ENCODE data around the gene ATF5.
"Not testable (repeated sequence)": the region's sequence is repeated elsewhere in the genome, so short reads cannot be mapped to it uniquely, and the experiment has no call there.

Gene ATF5

GRCh38 chr19:49918089-49918488 lies 10.9 kb upstream of the ATF5 start:
- H3K4me3 ChIP-seq (ENCODE audit: low read depth, low read length), result no peak overlapping the region
- TF ChIP-seq CTCF (IDR thresholded peaks at IDR 0.05; ENCODE audit: low read depth, low read length), result no peak

GRCh38 chr19:49920624-49921363 lies 8.2 kb upstream of the ATF5 start:
- no peak overlapping the region for H3K4me3 ChIP-seq (ENCODE audit: low read depth, low read length)
- no peak for TF ChIP-seq CTCF (IDR thresholded peaks at IDR 0.05; ENCODE audit: low read depth, low read length)

- no peak overlapping the region for H3K4me3 ChIP-seq (ENCODE audit: low read depth, low read length)
- no peak for TF ChIP-seq CTCF (IDR thresholded peaks at IDR 0.05; ENCODE audit: low read depth, low read length)
Measured at GRCh38 chr19:49921871-49922795, 6.9 kb upstream of the ATF5 start.

- no peak overlapping the region for H3K4me3 ChIP-seq (ENCODE audit: low read depth, low read length)
- TF ChIP-seq CTCF (IDR thresholded peaks at IDR 0.05; ENCODE audit: low read depth, low read length), result no peak
Measured at GRCh38 chr19:49923055-49924003, 5.7 kb upstream of the ATF5 start.

GRCh38 chr19:49924004-49924880 lies 4.8 kb upstream of the ATF5 start:
- no peak overlapping the region for H3K4me3 ChIP-seq (ENCODE audit: low read depth, low read length)
- TF ChIP-seq CTCF (IDR thresholded peaks at IDR 0.05; ENCODE audit: low read depth, low read length), result no peak

GRCh38 chr19:49924881-49925210 lies 4.2 kb upstream of the ATF5 start:
- not testable (repeated sequence) for H3K4me3 ChIP-seq (ENCODE audit: low read depth, low read length)
